ENCODE data around the gene STAG2.
"Not testable (repeated sequence)": the region's sequence is repeated elsewhere in the genome, so short reads cannot be mapped to it uniquely, and the experiment has no call there.

Gene STAG2

GRCh38 chrX:124042042-124042441 is 80.5 kb downstream of the STAG2 start:
- no peak for DNase-seq (ENCODE audit: low spot score)

GRCh38 chrX:124045109-124045508 is 83.6 kb downstream of the STAG2 start:
- no peak for DNase-seq (ENCODE audit: low spot score)

GRCh38 chrX:124084417-124084816 is 122.9 kb downstream of the STAG2 start:
- not testable (repeated sequence) for DNase-seq (ENCODE audit: low spot score)

GRCh38 chrX:124085063-124085462 is 123.6 kb downstream of the STAG2 start:
- no peak for DNase-seq (ENCODE audit: low spot score)

- DNase-seq (ENCODE audit: low spot score) = no peak
Observed at GRCh38 chrX:124086411-124086810, 124.9 kb downstream of the STAG2 start.

GRCh38 chrX:124087000-124087746 is 125.7 kb downstream of the STAG2 start:
- no peak for DNase-seq (ENCODE audit: low spot score)

GRCh38 chrX:124093222-124093621 is 131.7 kb downstream of the STAG2 start:
- DNase-seq (ENCODE audit: low spot score) = no peak

- no peak for DNase-seq (ENCODE audit: low spot score)
Observed at GRCh38 chrX:124097116-124097515, 135.6 kb downstream of the STAG2 start.

GRCh38 chrX:124098089-124098488 is 136.6 kb downstream of the STAG2 start:
- peak; percentile 6 for DNase-seq (ENCODE audit: low spot score)

GRCh38 chrX:124103966-124104365 is 142.5 kb downstream of the STAG2 start:
- no peak for DNase-seq (ENCODE audit: low spot score)

GRCh38 chrX:124104512-124104911 is 143.0 kb downstream of the STAG2 start:
- not testable (repeated sequence) for DNase-seq (ENCODE audit: low spot score)

GRCh38 chrX:124113621-124114600 is 152.4 kb downstream of the STAG2 start:
- no peak for DNase-seq (ENCODE audit: low spot score)

- DNase-seq (ENCODE audit: low spot score) = no peak
Observed at GRCh38 chrX:124117325-124117724, 155.8 kb downstream of the STAG2 start.

GRCh38 chrX:124125471-124125870 is 164.0 kb downstream of the STAG2 start:
- no peak for DNase-seq (ENCODE audit: low spot score)

GRCh38 chrX:124127496-124127895 is 166.0 kb downstream of the STAG2 start:
- DNase-seq (ENCODE audit: low spot score) = no peak

- DNase-seq (ENCODE audit: low spot score) = not testable (repeated sequence)
Observed at GRCh38 chrX:124132437-124132836, 170.9 kb downstream of the STAG2 start.

GRCh38 chrX:124145749-124146148 is 184.2 kb downstream of the STAG2 start:
- DNase-seq (ENCODE audit: low spot score) = no peak

- DNase-seq (ENCODE audit: low spot score) = no peak
Observed at GRCh38 chrX:124151195-124151594, 189.7 kb downstream of the STAG2 start.

Measured in germinal center (tissue), 1 donor.